ENCODE measurements around the gene RFPL2.

RFPL2 gene

GRCh38 chr22:32204856-32205722 is at the start of gene RFPL2:
Gene RFPL2, minus strand, starts transcription at chr22:32205073. Its CDS starts 2,622 bp downstream, at chr22:32202451.
- peak; percentile 58 to 75 for ATAC-seq

- no peak for ATAC-seq
Measured at GRCh38 chr22:32249231-32249630, 44.4 kb upstream of the RFPL2 start.

- no peak for ATAC-seq
Measured at GRCh38 chr22:32248276-32248675, 43.4 kb upstream of the RFPL2 start.

GRCh38 chr22:32246166-32246565 is 41.3 kb upstream of the RFPL2 start:
- no peak for ATAC-seq

- no peak for ATAC-seq
Measured at GRCh38 chr22:32245042-32245441, 40.2 kb upstream of the RFPL2 start.

GRCh38 chr22:32244547-32244946 is 39.7 kb upstream of the RFPL2 start:
- no peak for ATAC-seq

- ATAC-seq = no peak
Measured at GRCh38 chr22:32240461-32240860, 35.6 kb upstream of the RFPL2 start.

GRCh38 chr22:32237906-32238305 is 33.0 kb upstream of the RFPL2 start:
- no peak for ATAC-seq

- ATAC-seq = no peak
Measured at GRCh38 chr22:32236970-32237369, 32.1 kb upstream of the RFPL2 start.

GRCh38 chr22:32233091-32233490 is 28.2 kb upstream of the RFPL2 start:
- no peak for ATAC-seq

GRCh38 chr22:32232191-32232830 is 27.4 kb upstream of the RFPL2 start:
- ATAC-seq = no peak

GRCh38 chr22:32226326-32227104 is 21.6 kb upstream of the RFPL2 start:
- no peak for ATAC-seq

- no peak for ATAC-seq
Measured at GRCh38 chr22:32222991-32223390, 18.1 kb upstream of the RFPL2 start.

GRCh38 chr22:32219026-32219425 is 14.2 kb upstream of the RFPL2 start:
- no peak for ATAC-seq

GRCh38 chr22:32218470-32218869 is 13.6 kb upstream of the RFPL2 start:
- no peak for ATAC-seq

- ATAC-seq = peak in 1 of 2 donors; percentile 30
Measured at GRCh38 chr22:32217465-32217864, 12.6 kb upstream of the RFPL2 start.

- ATAC-seq = no peak
Measured at GRCh38 chr22:32216911-32217310, 12.0 kb upstream of the RFPL2 start.

GRCh38 chr22:32211011-32211410 is 6.1 kb upstream of the RFPL2 start:
- ATAC-seq = no peak

GRCh38 chr22:32208681-32209080 is 3.8 kb upstream of the RFPL2 start:
- no peak for ATAC-seq

GRCh38 chr22:32207971-32208480 is 3.2 kb upstream of the RFPL2 start:
- ATAC-seq = no peak

GRCh38 chr22:32206774-32207758 is 2.2 kb upstream of the RFPL2 start:
- peak; percentile 36 to 41 for ATAC-seq
